Measurements from ENCODE around the gene SYT14. TPM values are rescaled to one million over a fixed set of nuclear protein-coding genes. Genes with fewer than 3 reads are reported as not detected.
"Not testable (repeated sequence)": the region's sequence is repeated elsewhere in the genome, so short reads cannot be mapped to it uniquely, and the experiment has no call there.

The SYT14 gene
- total and polyA plus RNA-seq, 2 experiments from 2014 or later = 0.09 to 0.36 TPM

DNA sequence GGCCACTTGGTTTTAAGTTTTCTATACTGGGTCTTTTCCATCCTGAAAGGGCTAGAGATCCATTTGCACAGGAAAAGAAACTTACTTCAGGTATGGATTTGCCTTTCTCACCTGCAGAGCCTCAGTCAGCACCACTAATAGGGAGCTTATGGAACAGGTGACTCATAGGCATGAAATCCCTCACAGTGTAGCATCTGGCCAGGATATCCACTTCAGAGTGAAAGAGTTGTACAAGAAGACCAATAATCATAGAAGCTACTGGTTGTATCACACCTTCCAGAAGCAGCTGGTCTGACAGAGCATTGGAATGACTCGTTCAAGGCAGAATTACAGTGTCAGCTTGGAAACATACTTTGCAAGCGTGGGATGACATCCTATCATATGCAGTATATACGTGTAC, 26.3 kb upstream of the SYT14 start:
- Histone ChIP-seq H3K9me3 (ENCODE audit: low read depth) (no peaks in the 10 kb centered on the region), H3K27ac (no peak overlapping the region), H3K36me3 (no peaks in the 10 kb centered on the region), H3K27me3 (no peaks in the 10 kb centered on the region), H3K4me1 (ENCODE audit: low read depth) (no peaks in the 10 kb centered on the region), H3K4me3 (no peak overlapping the region)
- DNase-seq (ENCODE audit: low read depth in 1 of 2, low spot score in 1 of 2) = no peak
- TF ChIP-seq CTCF (IDR thresholded peaks at IDR 0.05; ENCODE audit: low read depth, low read length) = no peak

DNA sequence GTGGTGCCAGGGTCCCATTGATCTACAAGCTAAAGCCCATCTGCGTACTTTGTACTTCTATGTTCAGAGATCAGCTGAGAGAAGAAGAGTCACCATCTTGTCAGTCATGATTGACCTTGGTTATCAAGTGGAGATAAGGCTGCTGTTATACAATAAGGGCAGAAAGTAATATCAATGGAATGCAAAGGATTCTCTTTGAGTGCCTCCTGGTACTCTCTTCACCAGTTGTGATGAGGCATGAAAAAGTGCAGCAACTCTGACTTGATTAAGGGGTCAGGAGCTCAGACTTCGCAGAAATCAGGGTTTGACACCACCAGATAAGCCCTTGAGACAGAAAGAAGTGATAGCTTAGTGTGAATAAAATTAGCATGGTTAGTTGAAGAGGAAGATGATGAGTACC, 25.7 kb upstream of the SYT14 start:
- Histone ChIP-seq H3K9me3 (ENCODE audit: low read depth) (no peaks in the 10 kb centered on the region), H3K4me1 (ENCODE audit: low read depth) (no peaks in the 10 kb centered on the region), H3K4me3 (no peak overlapping the region), H3K27ac (no peak overlapping the region), H3K36me3 (no peaks in the 10 kb centered on the region), H3K27me3 (no peaks in the 10 kb centered on the region)
- no peak for TF ChIP-seq CTCF (IDR thresholded peaks at IDR 0.05; ENCODE audit: low read depth, low read length)
- no peak for DNase-seq (ENCODE audit: low read depth in 1 of 2, low spot score in 1 of 2)

DNA sequence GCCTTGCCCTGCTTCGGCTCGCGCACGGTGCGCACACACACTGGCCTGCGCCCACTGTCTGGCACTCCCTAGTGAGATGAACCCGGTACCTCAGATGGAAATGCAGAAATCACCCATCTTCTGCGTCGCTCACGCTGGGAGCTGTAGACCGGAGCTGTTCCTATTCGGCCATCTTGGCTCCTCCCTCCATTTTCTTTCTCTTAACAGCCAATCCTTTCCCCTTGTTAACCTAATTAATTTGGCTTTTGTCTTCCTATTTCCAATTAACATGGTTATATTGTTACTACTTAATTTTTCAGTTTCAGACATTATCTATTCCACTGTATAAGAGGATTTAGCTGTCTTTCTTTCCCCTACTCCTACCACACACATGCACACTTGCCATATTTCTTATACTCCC, 18.4 kb upstream of the SYT14 start:
- not testable (repeated sequence) for H3K9me3 ChIP-seq (ENCODE audit: low read depth); DNase-seq (ENCODE audit: low read depth in 1 of 2, low spot score in 1 of 2); H3K27ac ChIP-seq; H3K27me3 ChIP-seq; H3K36me3 ChIP-seq; H3K4me3 ChIP-seq; H3K4me1 ChIP-seq (ENCODE audit: low read depth)

DNA sequence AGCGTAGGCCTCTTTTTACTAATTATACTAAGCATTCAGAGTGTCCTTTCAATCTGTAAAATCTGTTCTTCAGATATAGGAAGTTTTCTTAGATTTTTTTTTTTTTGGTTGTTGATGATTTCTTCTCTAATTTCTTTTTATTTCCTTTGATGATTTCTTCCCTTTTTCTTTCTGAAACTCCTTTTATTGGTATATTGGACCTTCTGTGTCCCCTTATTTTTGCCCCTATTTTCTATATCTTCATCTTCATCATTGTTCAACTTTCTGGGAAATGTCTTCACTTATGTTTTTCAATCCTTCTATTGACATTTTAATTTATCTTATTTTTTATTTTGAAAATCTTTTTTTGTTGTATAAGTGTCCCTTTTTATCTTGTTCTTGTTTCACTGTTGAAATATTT, 17.2 kb upstream of the SYT14 start:
- no peak overlapping the region for H3K4me3 ChIP-seq
- DNase-seq (ENCODE audit: low read depth in 1 of 2, low spot score in 1 of 2) = no peak
- no peak overlapping the region for H3K27ac ChIP-seq
- no peaks in the 10 kb centered on the region for H3K9me3 ChIP-seq (ENCODE audit: low read depth)
- no peaks in the 10 kb centered on the region for H3K27me3 ChIP-seq
- no peaks in the 10 kb centered on the region for H3K4me1 ChIP-seq (ENCODE audit: low read depth)
- no peaks in the 10 kb centered on the region for H3K36me3 ChIP-seq
- no peak for TF ChIP-seq CTCF (IDR thresholded peaks at IDR 0.05; ENCODE audit: low read depth, low read length)

- no peak for DNase-seq (ENCODE audit: low read depth in 1 of 2, low spot score in 1 of 2)
- Histone ChIP-seq H3K36me3 (no peaks in the 10 kb centered on the region), H3K27ac (no peak overlapping the region)
Measured at GRCh38 chr1:209924390-209924789, 13.6 kb upstream of the SYT14 start.

GRCh38 chr1:209926045-209926444, 12.0 kb upstream of the SYT14 start:
- Histone ChIP-seq H3K27me3 (no peaks in the 10 kb centered on the region), H3K36me3 (no peaks in the 10 kb centered on the region), H3K4me1 (ENCODE audit: low read depth) (no peaks in the 10 kb centered on the region), H3K9me3 (ENCODE audit: low read depth) (no peaks in the 10 kb centered on the region), H3K4me3 (no peak overlapping the region), H3K27ac (no peak overlapping the region)
- no peak for TF ChIP-seq CTCF (IDR thresholded peaks at IDR 0.05; ENCODE audit: low read depth, low read length)
- peak in 1 of 2 donors; percentile 72 for DNase-seq (ENCODE audit: low read depth in 1 of 2, low spot score in 1 of 2)

More at GRCh38 chr1:209924390-209924789, 13.6 kb upstream of the SYT14 start:
- no peaks in the 10 kb centered on the region for H3K9me3 ChIP-seq (ENCODE audit: low read depth)
- no peaks in the 10 kb centered on the region for H3K4me1 ChIP-seq (ENCODE audit: low read depth)
- no peak for TF ChIP-seq CTCF (IDR thresholded peaks at IDR 0.05; ENCODE audit: low read depth, low read length)
- H3K4me3 ChIP-seq = no peak overlapping the region
- no peaks in the 10 kb centered on the region for H3K27me3 ChIP-seq
